ENCODE measurements around the gene OSTC.

Gene OSTC

DNA sequence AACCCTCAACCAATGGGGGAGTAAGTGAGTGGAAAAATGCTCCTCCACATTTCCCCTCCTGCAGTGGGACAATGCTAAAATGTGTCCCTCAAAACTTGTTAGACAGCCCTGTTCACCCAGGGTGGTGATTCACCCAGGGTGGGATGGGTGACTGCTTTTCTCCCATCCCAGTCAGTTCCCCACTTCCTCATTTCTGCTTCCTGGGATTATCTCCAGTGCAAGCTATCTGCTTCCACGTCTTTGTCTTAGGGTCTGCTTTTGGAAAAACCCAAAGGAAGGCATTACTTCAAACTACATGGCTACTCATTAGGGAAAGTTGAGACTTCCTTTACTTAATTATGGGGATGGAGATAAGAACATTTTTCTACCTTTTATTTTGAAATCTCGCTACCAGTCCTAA is 67.0 kb downstream of the OSTC start:
- DNase-seq (ENCODE audit: low spot score) = no peak
